HG03460 (cell line): ENCODE measurements around the gene EMILIN2.
A peak's percentile ranks its signal among the peaks of the same experiment; 100 is the strongest.

Experiments used
- ATAC-seq: cut with Tn5 transposase; IDR thresholded peaks from one replicate; pipeline ENCODE4 v1.9.1; 2021; ENCODE audit not compliant: unreplicated experiment

The EMILIN2 gene

DNA sequence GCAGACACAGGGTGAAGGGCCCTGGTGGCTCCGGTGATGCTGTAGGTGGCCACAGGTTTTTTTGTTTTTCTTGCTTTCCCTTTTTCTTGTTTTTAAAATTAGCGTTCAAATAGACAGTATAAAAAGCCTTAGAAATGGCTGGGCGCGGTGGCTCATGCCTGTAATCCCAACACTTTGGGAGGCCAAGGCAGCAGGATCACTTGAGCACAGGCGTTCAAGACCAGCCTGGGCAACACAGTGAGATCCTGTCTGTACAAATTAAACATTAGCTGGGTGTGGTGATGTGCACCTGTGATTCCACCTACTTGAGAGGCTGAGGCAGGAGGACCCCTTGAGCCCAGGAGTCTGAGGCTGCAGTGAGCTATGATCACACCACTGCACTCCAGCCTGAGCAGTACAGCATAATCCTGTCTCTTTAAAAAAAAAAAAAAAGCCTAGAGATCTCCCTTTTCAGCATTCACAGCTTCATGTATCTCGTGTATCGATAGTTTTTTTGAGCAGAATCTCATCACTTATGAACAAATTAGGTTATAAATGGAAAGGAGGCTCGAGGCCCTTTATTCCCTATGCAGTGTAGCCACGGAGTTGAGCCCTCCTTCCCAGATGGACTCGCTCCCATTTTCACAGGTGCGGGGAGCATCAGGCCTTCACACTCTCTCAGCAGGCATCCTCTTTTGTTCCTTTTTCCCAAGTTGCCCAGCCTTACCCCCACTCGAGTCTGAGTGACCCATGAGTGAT lies 50.8 kb downstream of the EMILIN2 start:
- ATAC-seq, result no peak

DNA sequence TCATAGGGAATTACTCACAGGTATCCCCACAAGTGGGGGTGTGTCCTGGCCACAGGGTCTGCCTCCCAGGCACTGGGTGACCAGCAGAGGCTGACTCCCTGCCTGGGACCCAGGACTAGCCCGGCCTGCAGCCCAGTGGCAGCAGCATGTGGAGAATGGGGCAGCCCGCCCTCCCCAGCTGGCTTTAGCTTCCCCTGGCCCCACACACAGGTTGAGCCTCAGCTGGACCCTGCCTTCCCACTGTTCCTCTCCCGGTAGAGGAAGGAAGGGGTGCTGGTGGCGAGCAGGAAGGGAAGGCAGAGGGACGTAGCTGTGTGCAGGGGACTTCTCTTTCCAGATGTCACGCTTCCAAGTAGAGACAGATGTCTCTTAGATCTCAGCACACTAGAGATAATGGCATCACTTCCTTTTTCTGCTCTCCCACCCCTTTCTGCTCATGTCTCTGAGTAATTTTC lies 51.4 kb downstream of the EMILIN2 start:
- no peak for ATAC-seq

DNA sequence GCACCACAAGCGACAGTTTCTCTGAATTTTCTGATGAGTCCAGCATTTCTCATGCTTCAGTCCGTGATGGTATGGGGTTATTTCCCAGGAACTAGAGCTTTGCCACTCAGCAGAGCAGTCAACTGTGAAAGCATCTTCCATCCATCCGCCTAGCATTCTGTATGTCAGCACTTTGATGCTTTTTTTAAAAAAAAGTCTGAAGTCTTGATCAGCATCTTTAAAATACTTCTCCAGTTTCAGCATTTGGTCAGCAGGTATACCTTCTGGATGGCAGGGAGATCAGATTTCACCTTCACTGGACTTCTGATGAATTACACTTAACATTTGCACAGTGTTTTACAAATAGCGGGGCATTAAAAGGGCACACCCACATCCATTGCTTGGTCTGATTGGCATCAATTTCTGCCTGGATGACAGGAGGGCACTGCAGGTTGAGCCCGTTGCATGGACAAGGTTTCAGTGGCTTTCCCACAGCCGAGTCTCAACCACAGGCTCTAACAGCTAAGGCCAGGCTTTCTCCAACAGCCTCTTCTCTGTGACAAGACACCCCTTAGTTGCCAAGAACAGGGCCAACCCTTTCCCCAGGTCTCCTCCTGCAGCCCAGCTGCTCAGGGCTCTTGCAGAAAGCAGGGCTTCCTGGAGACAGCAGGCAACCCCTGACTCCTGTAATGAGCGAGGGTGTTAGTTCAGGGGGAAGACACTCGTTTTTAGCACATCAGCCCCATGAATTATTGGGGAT lies 54.0 kb downstream of the EMILIN2 start:
- no peak for ATAC-seq

DNA sequence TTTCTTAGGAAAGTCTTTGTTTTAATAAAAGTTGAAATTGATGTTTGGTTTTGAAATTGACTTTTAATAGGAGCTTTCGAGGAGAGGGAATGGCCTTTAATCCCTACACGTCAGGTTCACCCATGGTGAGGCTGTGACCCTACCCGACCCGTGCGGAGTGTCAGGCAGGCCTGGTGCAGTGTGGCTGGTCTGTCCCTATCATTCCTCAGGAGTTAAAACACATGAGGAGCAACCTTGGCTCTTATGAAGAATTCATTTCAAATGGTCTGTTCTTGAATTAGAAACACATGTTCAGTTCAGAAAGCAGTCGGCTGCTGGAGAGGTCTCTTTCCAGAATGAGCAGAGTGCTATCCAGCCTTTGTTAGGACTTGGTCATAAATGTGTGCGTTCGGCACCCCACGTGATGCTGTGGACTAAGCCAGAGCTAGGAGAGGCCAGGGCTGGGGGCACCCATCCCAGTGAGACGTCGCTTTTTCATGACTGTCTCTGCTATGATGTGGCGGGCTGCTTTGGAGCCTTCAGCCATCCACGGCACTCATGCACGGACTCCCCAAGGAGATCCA lies 54.7 kb downstream of the EMILIN2 start:
- ATAC-seq, result no peak

DNA sequence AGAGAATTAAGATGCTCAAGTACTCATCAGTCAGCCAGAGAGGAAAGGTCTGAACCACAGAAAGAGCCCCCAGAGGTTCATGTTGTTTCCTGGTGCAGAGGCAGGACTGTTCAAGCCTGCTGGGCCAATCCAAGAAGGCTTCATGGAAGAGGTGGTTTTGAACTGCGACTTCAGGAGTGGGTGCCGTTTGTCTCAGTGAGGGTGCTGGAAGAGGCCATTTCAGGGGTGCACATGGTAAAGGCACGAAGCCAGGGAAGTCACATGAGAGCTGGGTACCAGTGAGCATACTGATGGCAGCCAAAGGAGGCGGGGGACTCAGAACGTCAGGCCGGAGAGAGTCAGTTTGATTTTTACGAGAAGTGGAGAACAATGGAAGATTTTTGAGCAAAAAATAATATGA lies 55.5 kb downstream of the EMILIN2 start:
- ATAC-seq, result no peak

DNA sequence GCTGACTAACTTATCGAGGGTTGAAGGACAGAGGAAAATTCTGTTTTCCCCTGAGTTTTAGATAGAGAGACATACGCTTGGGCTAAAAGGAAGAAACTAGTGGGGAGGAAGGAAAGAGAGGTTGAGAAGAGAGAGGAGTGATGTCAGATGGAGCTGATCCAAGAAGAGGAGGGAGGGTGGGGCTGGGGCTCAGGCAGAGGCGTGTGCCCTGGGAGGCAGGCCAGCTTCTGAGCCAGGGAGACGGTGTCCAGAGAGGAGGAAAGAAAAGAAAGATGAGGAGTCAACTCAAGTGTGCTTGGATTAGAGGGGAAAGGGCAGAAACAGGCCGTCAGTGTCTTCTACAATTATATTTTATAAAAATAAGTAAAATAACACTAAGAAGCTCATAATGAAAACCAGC lies 56.2 kb downstream of the EMILIN2 start:
- no peak for ATAC-seq

DNA sequence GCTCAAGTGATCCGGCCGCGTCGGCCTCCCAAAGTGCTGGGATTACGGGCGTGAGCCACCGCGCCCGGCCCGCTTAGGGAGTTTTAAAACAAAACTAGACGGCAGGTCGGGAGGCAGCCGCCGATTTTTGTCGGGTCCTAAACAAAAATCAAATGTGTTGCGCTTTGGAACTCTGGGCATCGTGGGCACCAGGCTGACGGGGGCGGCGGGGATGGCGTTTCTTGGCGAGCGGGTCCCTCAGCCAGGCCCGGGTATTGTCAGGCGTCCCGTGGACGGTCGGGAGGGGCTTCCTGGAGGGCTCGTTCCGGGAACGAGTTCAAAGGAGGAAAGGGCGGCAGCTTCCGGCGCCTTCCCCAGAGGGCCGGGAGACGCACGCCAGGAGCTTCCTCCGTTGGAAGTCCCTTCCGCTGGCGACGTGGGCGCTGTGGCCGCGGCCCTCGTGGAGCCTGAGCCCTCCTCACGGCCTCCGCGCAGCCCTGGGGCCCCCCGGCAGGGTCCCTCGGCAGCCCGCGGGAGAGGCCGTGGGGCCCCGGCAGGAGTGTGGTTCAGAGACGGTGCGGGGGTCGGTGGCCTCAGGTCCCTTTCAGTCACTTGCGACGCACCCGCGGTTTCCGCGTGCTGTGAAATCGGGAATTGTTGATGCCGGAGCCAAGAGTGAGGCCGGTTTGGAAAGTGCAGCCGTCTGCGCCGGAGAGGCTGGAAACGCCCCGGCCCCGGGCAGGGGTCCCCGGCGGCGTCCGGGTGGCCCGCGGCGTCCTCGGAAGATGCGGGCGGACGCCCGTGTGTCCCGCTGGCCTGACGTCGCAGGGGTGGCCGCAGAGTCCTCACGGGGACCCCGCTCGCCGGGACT lies 59.3 kb downstream of the EMILIN2 start:
- peak; percentile 28 for ATAC-seq

DNA sequence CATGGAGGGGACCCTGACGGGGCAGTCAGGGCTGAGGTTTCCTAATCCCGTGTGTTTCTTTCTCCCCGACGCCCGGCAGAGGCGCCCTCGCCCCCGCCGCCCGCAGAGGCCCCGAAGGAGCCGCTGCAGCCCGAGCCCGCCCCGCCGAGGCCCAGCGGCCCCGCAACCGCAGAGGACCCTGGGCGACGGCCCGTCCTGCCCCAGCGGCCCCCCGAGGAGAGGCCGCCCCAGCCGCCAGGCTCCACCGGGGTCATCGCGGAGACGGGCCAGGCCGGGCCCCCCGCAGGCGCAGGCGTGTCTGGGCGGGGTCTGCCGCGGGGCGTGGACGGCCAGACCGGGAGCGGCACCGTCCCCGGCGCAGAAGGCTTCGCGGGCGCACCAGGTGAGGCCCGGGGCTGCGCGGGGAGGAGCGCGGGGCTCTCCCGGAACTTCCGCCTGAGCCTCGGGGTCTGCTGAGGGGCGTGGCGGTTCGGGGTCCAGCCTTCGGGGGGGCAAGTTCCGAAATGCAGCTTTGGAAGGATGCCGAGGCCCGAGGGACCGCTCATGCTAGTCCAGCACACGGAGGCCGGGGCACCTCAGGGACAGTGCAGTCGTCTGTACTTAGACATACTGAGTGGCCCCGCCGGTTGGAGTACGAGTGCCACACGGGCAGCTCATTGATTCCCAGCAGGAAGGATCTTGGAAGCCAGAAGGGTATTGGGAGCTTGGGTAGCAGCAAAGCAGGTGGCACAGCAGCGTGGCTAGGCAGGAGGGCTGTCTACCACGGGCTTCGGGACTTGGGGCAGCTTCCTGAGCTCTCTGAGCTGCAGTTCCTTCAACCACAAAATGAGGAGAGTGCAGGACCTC lies 60.1 kb downstream of the EMILIN2 start:
- peak; percentile 50 for ATAC-seq

DNA sequence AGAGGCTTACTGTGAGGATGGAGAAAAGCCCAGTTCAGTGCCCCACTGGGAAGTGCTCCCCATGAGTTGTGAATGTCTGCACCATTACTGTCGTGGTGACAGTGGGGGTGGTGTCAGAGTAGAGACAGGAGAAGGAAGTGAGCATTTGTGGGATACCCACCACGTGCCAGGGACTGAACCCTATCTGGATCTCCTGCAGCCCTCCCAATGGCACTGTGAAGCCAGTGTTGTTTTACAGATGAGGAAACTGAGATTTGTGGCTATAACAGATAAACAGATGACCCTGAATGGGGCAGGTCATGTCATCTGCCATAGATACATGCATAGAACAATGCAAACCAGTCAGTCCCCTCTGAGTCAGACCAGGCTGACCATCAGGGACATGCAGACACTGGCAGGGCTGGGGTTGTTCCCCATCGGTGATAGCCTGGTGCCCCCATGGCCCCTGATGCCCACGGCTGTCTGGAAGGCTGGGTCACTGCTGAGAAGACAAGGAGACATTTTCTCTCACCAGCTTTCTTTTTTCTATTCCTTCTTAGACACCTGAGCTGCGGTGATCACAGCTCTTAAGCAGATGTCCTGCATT lies 60.8 kb downstream of the EMILIN2 start:
- no peak for ATAC-seq

DNA sequence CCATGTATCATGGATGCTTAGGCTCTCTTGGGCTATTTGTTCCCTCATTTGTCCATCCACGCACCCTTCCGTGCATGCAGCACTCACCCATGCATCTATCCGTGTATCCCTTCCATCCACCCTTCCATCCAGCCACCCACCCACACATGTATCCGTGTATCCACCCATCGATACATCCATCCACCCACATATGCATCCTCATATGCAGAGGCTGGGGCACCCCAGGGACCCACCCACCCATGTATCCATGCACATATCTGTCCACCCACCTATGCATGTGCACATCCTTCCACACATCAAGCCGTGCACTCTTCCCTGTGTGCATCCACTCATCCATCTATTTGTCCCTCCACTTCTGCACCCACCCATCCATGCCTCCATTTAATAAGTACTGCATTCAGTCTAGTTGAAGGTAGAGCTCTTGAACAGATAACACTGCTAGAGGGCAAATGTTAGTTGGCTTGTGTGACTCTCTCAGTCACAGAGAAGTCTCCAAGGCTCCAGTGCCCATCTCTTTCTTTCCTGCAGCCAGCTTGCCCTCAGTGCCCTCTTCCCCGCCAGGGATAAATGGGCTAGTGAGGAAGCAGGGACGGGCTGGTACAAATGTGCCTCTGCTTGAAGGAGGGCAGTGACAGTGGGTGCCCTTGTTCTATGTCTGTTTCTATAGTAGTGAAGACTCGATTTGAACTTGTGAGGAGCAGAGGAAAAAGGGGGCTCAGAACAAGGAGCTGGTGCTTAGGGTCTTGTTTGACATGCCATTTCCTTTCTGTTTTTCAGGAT lies 61.5 kb downstream of the EMILIN2 start:
- no peak for ATAC-seq

DNA sequence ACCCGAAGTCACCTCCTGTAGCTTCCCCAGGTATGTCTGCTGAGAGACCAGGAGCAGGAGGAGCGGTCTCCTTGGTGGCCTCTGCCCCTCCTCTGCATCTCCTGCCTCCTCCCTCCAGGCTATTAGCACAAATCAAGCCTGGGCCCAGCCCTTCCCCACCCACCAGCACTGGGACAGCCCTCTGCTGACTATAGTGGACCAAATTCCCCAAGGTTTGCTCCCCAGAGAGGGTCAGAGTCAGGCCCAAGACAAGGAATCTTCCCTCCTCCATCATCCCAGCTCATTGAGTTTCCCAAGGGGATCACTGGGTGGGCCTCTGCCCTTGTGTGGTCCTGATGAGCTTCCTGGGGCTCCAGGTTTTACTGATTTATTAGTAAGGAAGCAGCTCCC lies 62.1 kb downstream of the EMILIN2 start:
- no peak for ATAC-seq

DNA sequence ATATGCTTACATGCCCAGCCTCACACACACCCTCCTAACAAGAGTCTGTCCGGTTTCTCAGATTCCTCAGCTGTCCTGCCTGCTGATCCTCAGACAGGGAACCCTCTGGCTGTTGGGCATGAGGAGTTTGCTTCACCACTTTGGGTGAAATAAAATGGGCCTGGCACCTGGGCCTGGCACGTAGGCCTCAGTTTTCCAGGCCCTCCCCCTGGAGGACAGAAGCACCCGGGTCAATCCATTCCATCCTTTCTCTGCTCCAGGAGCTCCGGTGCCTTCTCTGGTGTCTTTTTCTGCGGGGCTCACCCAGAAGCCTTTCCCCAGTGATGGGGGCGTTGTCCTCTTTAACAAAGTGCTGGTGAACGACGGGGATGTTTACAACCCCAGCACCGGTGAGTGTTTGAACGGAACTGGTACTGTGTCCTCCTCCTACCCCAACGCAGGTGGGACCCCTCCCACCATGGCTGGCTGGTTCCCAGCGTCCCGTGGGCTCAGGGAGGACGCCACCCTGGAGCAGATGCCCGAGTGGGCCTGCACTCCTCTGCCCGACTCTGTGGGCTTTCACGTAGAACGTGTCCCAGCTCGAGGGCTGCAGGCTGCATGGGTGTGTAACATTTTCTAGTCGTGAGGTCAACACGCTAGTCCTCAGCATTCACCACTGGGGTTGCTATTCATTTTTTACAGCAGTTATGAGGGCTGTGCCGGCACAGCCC lies 62.8 kb downstream of the EMILIN2 start:
- ATAC-seq, result no peak

DNA sequence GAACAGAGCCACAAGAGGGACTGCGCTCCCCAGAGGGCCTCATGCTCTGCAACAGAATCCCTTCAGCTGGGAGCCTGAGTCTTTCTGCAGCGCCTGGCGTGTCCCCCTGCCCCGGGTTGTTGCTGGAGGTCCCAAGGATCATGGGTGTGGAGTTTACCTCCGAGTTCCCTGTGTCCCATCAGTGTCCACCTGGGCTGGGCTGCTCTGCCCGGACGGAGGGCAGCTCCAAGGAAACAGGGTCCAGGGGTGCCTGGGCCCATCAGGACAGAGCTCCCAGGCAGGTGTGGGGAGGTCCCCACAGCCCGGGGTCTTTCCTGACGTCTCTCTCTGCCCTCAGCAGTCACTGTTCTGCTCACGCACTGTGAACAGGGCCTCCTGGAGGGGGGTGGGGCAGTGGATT lies 63.5 kb downstream of the EMILIN2 start:
- no peak for ATAC-seq

DNA sequence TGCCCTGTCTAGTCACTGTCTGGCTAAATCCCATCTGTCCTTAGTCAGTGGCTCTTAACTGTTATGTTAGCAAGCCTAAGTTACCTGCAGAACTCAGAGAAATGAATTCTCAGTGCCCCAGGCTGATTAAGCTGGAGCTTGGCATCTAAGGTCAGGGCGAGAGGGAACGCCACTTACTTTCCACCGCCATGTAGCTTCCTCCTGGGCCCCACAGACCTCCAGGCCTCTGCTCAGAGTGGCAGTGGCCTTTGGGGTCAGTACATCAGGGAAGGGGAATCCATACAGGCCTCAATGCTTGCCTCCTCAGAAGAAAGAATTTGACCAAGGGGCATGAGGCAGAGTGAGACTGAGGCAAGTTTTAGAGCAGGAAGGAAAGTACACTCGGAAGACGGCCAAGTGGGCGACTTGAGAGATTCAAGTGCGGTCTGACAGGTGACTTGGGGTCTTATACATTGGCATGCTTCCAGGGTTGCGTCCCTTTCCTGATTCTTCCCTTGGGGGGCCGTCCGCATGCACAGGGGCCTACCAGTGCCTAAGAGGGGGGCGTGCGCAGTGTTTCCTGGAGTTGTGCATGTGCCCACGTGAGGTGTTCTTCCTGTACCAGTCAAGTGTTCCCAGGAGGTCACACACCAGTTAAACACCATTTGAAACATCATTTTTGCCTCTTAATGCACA lies 64.1 kb downstream of the EMILIN2 start:
- ATAC-seq, result no peak

DNA sequence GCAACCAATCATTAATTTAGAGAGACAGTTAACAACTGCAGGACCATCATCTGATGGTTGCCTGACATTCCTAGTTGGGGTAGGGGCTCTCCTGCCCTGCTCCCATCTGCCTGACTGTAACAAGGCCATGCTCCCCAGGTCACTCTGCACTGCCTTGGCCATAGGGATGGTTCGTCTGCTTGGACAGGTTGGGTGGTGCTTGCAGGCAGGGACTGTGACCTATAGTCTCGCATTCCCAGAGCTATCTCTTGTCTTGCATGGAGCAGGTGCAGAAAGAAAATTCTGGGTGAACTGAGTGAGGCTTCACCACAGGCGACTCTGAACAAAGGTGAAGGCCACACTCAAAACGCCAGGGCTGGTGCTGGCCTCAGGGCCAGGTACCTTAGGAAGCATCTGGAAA lies 64.7 kb downstream of the EMILIN2 start:
- ATAC-seq, result no peak

DNA sequence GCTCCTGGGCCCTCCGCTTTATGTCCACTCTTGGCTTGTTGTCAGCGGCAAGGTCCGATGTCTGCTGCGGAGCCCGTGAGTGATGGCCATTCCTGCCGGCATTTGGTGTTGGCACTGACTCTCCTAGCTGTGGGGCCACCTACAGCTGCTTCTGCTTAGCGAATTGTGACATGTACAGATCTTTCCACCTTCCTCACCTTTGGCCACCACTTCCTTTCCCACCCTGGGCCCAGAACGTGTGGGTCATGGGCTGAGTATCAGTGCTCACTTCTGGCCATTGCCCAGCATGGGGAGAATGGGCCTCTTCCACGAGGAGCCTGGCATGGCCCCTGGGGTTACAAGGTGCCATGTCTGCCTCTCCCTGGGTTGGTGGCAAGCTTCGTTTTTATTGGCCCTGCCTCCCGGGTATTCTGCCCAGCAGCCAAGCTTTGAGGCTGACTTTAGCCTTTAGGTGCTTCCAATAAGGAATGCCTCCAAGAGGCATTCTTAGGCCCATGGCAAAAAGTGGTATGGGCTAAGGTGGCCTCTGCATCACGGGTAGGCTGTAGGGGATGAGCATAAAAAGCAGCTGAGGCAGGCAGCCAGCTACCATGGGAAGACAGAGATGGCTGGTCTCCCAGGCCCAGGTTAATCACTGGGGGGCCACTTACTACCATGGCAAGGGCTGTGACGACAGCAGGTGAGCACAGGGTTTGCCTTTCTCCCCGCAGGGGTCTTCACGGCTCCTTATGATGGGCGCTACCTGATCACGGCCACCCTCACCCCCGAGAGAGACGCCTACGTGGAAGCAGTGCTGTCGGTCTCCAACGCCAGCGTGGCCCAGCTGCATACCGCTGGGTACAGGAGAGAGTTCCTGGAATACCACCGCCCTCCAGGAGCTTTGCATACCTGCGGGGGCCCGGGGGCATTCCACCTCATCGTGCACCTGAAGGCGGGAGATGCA lies 65.8 kb downstream of the EMILIN2 start:
- ATAC-seq, result no peak

DNA sequence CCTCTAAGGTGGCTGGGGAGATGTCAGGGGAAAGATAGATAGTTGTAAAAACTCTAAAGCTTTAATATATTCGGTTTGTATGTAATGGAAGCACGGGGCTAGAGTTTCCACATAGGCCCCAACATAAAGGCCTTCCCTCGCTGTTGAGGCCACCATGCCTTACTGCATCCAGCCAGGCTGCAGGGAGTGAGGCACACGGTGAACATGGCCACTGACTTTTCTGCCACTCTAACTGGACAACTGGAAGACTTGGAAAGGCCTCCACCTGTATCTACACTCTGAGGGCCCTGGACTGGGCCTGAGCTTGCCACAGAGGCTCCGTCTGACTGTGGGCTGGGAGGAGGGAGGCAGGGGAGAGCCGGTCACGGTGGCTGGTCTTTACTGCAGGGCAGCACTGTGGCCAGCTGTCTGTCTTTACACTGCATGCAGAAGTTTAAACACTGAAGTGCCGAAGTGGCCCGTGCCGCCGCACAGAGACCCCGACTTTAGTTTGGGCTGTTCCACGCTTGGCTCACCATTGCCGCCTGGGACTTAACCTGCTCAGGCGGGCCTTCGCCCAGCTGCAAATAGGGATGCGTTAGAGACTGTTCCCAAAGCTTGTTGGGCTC lies 66.7 kb downstream of the EMILIN2 start:
- no peak for ATAC-seq
